Glomerular visceral epithelial cell (primary cell): ENCODE data around the gene VPS16.

Source experiments
- DNase-seq: peaks from one replicate; pipeline ENCODE4 v3.0.0-alpha.2; 2016; ENCODE audit errors: extremely low spot score

VPS16 gene

DNA sequence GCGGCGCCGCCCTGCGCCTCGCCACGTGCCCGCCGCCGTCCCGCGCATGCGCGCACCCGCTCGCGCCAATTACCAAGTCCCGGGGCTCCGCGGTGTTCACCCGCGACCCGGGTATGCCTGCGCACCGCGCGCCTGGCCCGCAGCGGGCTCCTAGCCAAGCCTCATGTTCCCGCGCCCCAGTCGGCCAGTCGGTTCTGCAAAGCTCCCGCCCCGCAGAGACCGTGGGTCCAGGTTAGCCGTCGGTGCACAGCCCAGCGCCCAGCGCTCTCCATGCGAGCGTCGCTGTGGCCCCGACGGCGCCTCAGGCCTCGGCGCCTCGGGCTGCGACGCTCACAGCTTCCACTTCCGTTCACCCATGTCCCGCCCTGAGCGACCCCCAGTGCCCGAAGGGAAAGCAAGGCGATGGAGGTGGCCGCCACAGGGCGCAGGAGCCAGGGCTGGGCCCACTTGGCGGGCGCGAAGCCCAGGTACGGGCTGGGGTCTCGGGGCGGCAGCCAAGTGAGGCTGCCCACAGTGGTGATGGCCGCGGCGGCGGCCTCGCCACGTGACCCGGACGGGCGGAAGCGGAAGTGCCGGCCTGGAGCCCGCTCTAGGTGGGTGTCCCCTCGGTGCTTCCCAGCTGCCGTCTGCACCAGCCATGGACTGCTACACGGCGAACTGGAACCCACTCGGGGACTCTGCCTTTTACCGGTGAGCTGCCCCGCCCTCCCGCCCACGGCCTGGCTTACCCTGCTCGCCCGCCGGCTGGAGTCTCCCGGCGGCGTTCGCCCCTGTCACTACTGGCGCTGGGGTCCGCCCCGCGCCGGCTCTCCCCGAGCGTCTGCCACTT is at the start of gene VPS16, which contains the start of gene PCED1A:
Gene VPS16, plus strand, starts transcription at position 608 of the 829 bp plus-strand sequence. Its CDS starts 30 bp downstream, at position 638.
Gene PCED1A, minus strand, starts transcription at position 518 of the 829 bp plus-strand sequence. CDS start 743 bp downstream, outside the sequence.
- peak; percentile 90 for DNase-seq

DNA sequence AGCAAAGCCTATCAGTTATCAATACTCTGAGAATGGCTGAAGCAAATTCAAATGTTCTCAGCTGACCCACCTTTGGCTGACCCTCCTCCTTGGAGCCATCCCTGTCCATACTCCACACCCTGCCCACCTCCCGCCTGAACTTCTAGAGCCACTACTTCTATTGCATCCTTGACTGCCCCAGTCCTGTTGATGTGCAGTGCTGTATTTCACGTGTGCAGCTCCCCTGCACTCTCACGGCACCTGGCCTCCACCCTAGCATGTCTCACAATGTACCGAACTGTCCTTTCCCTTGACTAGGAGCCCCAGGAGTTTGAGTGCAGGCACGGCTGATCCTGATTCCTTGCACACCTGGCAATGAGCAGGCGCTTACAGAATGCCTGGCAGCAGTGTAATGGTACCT is 47.1 kb upstream of the VPS16 start:
- no peak for DNase-seq

DNA sequence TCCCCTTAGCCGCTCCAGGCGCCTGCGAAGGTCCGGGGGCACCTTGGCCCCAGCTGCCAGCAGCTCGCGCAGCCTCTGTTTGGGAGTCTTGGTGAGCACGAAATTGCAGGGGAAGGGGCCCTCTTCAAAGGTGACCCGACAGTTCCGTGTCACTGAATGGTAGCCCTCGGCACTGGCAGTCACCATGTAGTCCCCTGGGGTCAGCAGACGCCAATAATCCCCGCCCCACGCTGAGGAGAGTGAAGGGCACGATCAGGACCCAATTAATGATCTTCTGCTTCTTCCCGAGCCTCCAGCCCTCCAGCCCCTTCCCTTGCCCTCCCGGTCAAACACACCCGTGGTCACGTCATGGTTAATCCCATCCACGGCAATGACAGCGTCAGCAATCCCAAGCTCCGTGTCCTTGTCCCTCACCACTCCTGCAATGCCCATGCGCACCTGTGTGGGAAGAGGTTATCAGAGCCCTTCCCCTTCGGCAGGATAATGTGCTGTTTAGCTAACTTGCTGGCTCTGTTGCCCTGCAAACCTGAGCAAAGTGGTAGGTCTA is 46.3 kb upstream of the VPS16 start:
- no peak for DNase-seq

DNA sequence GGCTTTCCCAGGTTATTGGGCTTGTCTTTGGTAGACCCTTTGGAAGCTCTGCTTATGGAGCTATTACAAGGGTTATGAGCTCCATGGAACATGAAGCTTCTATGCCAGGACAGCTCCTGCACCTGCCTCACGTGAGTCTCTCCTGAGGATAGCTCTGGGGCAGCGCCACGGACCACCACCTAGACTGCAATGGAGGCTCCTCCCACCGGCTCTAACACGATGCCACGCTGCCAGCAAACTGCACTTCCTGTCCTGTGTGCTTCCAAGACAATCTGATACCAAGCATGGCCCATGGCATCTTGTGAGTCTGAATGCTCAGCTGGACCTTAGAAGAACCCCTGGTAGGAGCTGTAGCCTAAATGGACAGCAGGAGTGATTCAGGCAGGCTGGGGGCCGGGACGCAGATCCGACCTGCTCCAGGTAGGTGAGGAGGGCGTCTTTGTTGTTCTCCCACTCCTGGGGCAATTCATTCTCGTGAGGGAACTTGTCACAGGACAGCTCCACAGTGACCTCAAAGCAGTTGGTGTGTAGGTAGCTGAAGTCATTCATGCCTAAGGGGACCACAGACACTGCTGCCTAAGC is 45.6 kb upstream of the VPS16 start:
- no peak for DNase-seq

DNA sequence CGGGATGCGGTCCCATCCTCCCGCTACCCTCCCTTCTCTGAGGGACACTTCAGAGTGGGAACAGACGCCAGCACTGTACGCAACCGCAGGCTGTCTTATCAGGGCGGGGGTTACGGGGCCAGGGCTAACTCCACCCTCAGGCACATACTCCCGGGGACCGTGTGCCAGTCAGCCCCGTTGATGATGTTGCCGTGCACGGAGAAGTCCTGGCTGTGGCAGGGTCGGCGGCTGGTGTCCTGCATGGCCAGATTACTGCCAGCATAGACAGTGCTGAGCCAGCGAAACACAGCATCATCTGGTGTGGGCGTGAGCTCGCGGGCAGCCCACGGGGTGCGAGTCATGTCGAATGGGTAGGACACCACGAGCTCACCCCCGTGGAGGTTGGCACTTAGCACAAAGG is 45.1 kb upstream of the VPS16 start:
- DNase-seq = no peak

DNA sequence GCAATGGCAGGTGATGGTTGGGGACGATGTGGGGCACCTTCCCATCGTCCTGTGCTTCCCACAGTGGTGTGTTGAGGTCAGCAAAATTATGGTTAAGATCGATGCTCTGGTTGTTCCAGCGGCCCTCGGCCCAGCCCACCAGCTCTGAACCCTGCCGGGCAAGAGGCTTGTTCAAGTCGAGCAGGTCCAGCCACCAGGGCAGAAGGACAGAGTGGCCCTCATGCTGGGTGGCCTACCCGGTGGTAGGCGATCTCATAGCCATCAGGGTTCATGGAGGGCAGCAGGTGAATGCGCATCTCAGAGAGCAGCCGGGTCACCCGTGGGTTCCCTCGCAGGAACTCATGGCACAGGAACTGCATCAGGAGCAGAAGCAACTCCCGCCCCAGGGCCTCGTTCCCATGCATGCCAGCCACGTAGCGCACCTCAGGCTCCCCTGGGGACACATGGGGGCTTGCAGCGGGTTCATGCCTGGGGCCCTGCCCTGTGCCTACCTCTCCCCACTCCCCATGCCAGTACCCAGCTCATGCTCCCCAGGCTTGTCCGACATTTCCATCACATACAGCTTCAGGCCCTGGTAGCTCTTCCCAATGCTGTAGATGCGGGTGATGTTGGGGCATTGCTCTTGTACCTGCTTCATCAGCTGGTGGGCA is 44.4 kb upstream of the VPS16 start:
- no peak for DNase-seq

DNA sequence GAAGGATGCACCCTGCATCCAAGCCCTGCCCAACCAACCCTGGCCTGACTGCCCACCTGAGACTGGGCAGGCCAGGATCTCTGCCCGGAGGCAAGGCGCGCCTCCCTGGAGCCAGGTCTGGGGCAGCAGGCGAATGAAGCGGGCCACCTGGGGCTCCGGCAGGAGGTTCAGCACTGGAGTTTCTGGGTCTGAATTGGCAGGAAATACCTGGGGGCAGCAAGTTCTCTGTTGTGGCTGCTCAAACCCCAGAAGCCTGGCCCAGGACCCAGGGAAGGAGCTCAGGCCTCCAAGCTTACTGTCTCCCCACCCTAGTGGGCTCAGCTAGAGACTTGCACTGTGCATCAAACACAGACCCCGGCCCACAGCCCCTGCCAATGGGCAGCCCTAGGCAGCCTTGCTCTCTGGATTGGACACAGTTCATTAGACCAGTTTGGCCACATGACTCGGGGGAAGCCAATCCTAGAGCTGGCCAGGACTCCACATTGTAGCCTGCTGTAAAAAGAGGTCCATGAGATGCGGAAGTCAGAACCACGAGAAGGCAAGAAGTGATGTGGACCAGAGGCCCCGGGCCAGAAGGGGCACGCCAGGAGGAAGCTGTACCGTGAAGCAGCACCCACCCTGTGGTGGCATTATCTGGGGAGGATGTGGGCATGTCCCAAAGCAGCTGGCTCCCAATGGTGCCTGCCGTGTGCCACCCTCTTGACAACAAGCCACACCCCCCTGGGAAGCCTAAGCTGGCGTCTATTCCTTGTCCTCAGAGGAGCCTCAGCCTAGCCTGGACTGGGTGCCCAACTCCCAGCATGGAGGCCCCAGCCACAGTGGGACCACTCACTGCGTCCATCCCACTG is 43.2 kb upstream of the VPS16 start:
- no peak for DNase-seq

DNA sequence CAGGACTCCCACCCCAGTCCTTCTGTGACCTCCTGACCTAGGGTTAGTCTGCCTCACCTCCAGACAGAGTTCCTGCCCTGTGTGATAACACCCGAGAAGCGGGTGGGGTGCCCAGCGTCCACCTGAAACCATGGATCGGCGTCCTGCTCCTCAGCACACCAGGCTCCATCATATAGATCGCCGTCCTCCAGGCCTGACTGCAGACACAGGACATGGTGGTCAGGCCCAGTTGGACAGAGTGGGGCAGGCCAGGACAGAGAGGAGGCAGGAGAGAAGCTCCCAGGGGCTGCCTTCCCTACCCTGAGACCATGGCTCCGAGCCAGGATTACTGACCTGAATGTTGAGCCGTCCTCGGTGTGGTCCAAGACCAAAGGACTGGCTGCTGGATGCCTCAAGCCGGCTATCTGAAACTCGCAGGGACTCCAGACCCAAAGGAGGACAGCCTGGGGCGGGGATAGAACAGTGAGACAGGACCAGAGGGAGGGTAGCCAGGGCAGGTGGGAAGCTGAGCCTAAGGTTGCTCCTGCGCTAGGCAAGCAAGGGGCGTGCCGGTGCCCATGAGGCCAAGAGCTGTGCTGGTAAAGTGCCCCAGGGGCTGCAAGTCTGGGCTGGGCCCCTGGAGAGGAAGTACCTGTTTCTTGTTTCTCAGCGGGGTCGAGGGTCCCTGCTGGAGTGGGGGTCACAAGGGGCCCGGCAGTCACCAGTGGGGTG is 42.3 kb upstream of the VPS16 start:
- DNase-seq = no peak

DNA sequence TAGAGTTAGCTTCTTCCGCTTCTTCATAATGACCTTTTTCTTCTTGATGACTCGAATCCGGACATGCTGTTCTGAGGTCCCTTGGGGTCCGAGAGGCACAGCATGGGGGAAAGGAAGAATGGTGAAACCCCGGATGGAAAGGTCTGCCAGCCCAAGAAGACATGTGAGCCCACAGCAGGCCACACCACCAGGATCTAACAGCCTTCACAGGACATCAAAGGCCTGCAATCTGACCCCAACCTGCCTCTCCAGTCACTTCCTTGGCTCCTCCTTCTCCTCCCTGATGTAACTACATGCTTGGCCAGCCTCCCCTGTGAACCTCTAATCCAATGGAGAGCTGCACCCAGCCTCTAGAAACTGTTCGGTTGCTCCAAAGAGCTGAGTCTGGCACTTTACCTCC is 41.7 kb upstream of the VPS16 start:
- DNase-seq = no peak

DNA sequence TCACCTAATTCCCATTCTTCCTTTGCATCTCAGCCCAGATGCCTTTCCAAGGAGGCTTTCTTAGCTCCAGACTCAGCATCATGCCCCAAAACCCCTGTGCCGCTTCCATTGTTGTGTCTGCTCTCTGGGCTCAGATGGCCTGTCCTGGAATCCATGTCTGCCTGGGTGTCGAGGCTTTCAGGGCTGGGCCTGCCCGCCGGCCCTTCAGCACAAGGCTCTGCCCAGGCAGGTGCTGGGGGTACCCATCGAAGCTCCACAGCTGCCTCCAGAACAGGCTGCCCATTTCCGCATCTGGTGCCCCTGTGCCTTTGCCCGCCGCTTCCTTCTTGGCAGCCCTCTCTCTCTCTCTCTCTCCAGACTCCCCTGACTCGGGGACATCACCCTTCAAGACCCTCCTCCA is 41.3 kb upstream of the VPS16 start:
- no peak for DNase-seq

DNA sequence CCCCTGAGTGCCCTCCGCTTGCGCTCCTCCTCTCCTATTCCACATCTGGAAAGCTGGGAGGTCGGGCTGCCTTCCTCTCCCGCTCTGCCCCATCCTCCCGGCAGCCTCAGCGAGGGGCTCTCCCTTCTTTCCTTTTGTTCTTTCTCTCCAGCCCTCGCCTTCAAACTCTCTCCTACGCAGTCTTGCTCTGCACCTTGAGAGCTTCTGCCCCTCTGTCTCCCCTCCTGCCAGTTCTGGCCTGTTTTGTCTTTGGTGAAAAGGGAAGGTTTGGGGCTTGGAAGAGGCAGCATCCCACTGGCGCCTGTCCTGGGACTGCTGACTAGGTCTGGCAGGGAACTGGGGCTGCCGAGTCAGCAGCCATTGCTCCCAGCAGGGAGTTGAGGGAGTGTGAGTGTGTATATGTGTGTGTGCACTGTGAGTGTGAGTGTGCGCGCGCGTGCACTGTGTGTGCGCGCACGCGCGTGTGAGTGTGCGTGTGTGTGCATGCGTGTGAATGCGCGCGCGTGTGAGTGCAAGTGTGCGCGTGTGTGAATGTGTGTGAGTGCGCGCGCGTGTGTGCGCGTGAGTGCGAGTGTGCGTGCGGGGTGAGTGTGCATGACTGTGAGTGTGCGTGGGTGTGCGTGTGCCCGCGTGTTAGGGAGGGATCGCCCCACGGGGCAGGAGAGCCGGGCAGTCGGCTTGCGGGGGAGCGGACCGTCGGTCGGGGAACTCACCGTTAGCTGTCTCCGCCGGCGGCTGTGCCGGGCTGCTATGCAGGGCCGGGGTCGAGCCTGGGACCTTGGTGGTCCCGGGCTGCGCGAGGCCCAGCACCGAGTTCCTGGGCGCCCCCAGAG is 40.6 kb upstream of the VPS16 start:
- no peak for DNase-seq

DNA sequence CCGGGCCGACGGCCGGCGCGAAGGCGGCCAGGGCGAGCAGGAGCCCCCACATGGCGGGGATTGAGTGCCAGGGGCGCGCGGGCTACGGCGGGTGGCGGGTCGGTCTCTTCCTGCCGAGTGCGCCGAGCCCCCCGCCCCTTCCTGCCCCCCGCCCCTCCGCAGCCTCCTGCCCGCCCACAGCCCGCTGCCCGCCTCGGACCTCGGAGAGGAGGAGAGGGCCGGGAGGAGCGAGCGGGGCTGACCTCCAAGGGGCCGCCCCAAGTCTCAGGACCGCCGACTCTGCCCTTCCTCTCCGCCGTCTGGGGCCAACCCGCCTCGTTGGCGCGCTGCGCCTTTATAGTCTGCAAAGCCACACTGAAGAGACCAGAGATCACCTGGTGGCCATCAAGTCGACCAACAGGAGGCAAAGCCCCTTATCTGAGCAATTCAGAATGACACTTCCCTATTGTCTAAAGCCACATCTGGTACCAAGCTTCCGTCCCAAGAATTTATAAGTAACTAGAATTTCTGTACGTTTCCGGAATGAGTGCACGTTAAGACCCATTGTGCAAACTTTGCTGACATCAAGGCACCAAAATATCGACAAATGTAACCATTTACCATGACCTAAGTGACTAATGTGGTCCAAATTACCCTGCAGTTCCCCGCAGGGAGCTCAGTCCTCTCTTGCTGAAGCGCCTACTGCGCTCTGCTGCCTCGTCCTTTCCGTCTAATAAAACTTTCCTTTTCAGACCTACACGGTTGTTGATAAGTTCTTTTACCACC is 39.8 kb upstream of the VPS16 start, which contains the start of gene CPXM1:
Gene CPXM1, minus strand, starts transcription at position 107 of the 765 bp plus-strand sequence. Its CDS starts 55 bp downstream, at position 52.
- no peak for DNase-seq

DNA sequence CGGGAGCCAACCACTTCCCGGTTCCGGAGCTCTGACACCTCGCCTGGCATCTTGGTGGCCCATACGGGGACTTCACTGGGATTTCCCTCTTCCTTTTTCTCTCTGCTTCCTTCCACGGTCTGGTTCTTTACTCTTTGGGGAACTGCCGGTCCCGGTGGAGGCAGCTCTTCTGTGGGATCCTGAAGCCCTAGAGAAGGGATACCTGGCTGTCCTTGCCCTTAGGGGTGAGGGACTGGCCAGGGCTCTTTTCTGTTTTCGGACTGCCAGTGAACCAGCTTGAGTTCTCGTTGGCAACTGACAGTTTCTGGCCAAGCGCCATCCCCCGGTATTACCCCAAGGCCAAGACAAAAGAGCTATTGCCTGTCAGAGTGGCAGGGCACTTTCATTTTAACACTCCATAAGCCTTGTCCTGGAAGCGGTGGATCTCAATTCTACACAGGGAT is 39.2 kb upstream of the VPS16 start:
- DNase-seq = no peak

DNA sequence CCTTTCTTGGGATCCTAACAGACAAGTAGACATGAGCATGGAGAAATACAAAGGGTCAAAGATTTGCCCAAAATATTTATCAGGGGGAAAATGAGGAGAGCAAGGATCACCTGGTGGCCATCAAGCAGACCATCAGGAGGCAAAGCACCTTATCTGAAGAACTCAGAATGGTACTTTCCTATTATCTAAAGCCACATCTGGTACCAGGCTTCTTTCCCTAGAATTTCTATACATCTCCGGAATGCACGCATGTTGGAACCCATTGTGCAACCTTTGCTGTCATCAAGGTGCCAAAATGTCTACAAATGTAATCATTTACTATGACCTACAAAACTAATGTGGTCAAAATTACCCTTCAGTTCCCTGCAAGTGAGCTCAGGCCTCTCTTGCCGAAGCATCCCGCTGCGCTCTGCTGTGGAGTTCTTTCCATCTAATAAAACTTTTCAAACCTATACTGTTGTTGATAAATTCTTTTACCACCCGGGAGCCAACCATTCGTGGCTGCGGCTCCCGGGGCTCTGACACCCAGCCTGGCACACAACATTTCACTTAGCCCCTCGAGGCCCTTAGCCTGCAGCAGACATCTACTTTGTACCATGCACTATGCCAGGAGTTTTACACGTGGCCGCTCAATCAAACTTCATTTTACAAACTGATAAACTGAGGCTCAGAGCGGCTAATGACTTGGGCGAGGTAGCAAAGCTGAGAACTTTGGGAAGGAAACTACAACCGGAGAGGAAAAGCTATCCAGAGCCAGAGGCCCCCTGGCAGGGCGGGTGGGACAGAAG is 36.3 kb upstream of the VPS16 start:
- no peak for DNase-seq

DNA sequence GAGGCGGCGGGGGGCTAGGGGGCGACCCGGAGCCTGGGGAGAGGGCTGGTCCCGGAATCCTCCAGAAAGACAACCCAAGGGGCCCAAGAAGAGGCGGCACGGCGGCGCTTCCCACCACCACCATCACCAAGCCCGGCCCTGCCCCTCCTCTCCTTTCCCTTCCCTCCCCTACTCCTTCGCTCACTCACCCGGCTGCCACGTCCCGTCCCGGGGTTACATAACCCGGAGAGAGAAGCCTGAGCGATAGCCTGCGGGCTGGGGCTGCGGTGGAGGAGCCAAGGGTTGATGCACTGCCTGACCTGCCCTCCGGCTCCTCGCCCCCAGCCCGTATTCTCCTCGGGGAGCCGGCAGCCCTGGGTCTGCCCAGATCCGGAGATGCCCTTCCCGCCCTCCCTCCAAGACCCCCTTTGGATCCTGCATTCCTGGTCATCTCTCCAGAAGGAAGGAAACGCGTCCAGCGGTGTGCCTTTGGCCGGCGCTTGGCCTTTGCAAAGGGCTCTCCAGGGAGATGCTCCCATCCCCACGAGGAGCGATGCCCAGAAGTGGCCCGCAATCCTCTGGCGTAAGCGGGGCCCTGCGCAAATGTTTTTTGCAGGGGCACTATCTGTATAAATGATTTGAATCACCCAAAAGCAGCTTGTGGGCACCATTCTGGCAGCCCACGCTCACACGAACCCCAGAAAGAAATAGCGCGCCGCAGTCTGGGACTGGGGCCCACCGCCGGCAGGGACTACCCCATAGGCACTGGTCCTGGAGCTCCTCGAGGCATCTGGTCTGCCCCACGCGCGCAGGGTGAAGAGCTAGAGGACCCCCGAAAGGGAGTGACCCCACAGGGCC is 35.5 kb upstream of the VPS16 start:
- no peak for DNase-seq

DNA sequence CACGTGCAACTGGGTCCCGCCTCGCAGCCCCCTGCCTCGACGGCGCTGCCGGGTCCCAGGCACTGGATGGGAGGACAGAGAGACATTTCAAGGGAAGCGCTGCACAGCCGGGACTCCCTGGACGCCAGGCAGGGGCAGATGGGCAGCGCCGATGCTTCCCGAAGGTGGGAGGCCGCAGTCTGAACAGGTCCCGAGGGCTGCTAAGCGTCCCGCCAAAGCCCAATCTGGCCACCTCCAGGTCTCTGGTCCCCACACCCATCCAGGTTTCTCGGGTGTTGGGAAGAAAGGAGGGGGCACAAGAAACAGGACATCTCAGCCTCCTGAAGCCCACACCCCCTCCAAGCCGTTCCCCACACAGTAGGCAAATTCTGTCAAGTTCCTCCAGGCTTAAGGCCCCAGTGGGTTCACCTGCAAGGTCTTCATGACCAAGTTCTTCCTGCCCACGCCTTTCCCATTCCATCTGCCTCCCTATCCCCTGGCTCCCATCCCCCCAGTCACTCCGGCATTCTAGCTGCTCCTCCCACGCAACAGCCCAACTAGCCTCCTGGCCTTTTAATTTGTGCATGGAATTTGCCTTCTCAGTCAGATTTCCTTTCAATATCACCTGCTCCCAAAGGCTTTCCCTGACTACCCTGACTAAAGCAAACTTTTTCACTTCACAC is 34.7 kb upstream of the VPS16 start:
- no peak for DNase-seq

DNA sequence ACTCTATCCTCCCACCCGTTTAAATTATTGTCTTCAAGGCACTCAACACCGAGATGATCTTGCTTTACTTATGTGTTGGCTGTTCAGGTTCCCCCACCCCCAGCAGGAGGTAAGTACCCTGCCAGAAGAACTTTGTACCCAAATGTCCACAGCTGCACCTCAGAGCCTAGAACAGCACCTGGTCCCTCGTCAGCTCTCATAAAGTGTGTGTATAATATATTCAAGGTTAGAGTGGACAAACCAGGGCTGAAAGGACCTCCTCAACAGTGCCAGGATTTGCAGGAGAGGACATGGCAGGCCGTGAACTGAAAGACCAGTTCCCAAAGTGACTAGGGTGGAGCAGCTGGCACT is 34.2 kb upstream of the VPS16 start:
- no peak for DNase-seq
